Neural progenitor cell (in vitro differentiated cells): ENCODE results near the gene PTPN4.

Source experiments
- EZH2 ChIP-seq: fragments of 200-600 bp; sonication (generic); IDR thresholded peaks from 2 replicates; pipeline ENCODE4 v1.6.1; 2017; ENCODE audit warnings: antibody characterized with exemption, mild to moderate bottlenecking, moderate library complexity
- TF ChIP-seq, protein P1 (sequence below): fragments of 200-600 bp; sonication (generic); IDR thresholded peaks from 2 replicates; pipeline ENCODE4 v1.5.1; 2017; ENCODE audit warnings: antibody characterized with exemption, mild to moderate bottlenecking

GRCh38 chr2:119739580-119740255 is 20.0 kb upstream of the PTPN4 start:
- TF ChIP-seq EZH2, result no peak
- TF ChIP-seq, protein P1, sequence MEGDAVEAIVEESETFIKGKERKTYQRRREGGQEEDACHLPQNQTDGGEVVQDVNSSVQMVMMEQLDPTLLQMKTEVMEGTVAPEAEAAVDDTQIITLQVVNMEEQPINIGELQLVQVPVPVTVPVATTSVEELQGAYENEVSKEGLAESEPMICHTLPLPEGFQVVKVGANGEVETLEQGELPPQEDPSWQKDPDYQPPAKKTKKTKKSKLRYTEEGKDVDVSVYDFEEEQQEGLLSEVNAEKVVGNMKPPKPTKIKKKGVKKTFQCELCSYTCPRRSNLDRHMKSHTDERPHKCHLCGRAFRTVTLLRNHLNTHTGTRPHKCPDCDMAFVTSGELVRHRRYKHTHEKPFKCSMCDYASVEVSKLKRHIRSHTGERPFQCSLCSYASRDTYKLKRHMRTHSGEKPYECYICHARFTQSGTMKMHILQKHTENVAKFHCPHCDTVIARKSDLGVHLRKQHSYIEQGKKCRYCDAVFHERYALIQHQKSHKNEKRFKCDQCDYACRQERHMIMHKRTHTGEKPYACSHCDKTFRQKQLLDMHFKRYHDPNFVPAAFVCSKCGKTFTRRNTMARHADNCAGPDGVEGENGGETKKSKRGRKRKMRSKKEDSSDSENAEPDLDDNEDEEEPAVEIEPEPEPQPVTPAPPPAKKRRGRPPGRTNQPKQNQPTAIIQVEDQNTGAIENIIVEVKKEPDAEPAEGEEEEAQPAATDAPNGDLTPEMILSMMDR, result no peak
